Measurements from ENCODE around the gene MS4A1. TPM values are rescaled to one million over a fixed set of nuclear protein-coding genes. Genes with fewer than 3 reads are reported as not detected.

The MS4A1 gene
- total RNA-seq, 1 donor from 2014 or later: not detected

DNA sequence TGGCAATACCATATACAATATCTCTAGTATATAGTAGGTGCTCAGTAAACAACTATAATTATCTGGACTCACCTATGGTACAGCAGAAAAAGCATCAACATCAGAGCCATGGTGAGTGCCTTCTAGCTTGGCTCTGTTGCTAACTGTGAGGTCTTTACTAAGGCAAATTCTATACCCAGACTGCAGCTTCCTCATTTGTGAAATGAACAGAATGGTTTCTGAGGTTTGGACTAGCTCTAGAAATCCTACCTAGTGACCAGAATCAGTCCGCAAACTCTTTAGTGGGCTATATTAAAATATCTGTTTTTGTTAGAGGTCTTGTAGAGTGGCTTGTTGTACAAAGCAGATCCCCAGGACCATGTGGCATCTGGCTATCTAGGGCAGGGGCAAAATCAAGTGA, 3.7 kb downstream of the MS4A1 start:
- Histone ChIP-seq H3K36me3 (ENCODE audit: control insufficient read depth, insufficient read depth, low read length) (no peaks in the 10 kb centered on the region), H3K27me3 (ENCODE audit: control insufficient read depth, insufficient read depth, low read length) (no peaks in the 10 kb centered on the region), H3K4me3 (ENCODE audit: low read depth, low read length) (no peak overlapping the region)
- DNase-seq (ENCODE audit: low read depth) (no peak), FAIRE-seq (no peak)
- TF ChIP-seq, protein P1, sequence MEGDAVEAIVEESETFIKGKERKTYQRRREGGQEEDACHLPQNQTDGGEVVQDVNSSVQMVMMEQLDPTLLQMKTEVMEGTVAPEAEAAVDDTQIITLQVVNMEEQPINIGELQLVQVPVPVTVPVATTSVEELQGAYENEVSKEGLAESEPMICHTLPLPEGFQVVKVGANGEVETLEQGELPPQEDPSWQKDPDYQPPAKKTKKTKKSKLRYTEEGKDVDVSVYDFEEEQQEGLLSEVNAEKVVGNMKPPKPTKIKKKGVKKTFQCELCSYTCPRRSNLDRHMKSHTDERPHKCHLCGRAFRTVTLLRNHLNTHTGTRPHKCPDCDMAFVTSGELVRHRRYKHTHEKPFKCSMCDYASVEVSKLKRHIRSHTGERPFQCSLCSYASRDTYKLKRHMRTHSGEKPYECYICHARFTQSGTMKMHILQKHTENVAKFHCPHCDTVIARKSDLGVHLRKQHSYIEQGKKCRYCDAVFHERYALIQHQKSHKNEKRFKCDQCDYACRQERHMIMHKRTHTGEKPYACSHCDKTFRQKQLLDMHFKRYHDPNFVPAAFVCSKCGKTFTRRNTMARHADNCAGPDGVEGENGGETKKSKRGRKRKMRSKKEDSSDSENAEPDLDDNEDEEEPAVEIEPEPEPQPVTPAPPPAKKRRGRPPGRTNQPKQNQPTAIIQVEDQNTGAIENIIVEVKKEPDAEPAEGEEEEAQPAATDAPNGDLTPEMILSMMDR (IDR thresholded peaks at IDR 0.05; ENCODE audit: insufficient read depth, low read length, severe bottlenecking): no peak

- DNase-seq (ENCODE audit: low read depth): no peak
- FAIRE-seq: no peak
- Histone ChIP-seq H3K4me3 (ENCODE audit: low read depth, low read length) (no peak overlapping the region), H3K27me3 (ENCODE audit: control insufficient read depth, insufficient read depth, low read length) (no peaks in the 10 kb centered on the region), H3K36me3 (ENCODE audit: control insufficient read depth, insufficient read depth, low read length) (no peaks in the 10 kb centered on the region)
- TF ChIP-seq, protein P1 (IDR thresholded peaks at IDR 0.05; ENCODE audit: insufficient read depth, low read length, severe bottlenecking): no peak
These were observed 13.2 kb downstream of the MS4A1 start for GRCh38 chr11:60468829-60469228.

GRCh38 chr11:60469723-60470122, 14.1 kb downstream of the MS4A1 start:
- FAIRE-seq: no peak
- DNase-seq (ENCODE audit: low read depth): no peak
- Histone ChIP-seq H3K27me3 (ENCODE audit: control insufficient read depth, insufficient read depth, low read length) (no peaks in the 10 kb centered on the region), H3K4me3 (ENCODE audit: low read depth, low read length) (no peak overlapping the region), H3K36me3 (ENCODE audit: control insufficient read depth, insufficient read depth, low read length) (no peaks in the 10 kb centered on the region)
- TF ChIP-seq, protein P1 (IDR thresholded peaks at IDR 0.05; ENCODE audit: insufficient read depth, low read length, severe bottlenecking): no peak

- no peaks in the 10 kb centered on the region for H3K36me3 ChIP-seq (ENCODE audit: control insufficient read depth, insufficient read depth, low read length)
- H3K27me3 ChIP-seq (ENCODE audit: control insufficient read depth, insufficient read depth, low read length): no peaks in the 10 kb centered on the region
- DNase-seq (ENCODE audit: low read depth) (no peak), FAIRE-seq (peak; percentile 40)
- TF ChIP-seq, protein P1 (IDR thresholded peaks at IDR 0.05; ENCODE audit: insufficient read depth, low read length, severe bottlenecking): no peak
- H3K4me3 ChIP-seq (ENCODE audit: low read depth, low read length): no peak overlapping the region
These were observed 21.4 kb downstream of the MS4A1 start for GRCh38 chr11:60477035-60477445.

DNA sequence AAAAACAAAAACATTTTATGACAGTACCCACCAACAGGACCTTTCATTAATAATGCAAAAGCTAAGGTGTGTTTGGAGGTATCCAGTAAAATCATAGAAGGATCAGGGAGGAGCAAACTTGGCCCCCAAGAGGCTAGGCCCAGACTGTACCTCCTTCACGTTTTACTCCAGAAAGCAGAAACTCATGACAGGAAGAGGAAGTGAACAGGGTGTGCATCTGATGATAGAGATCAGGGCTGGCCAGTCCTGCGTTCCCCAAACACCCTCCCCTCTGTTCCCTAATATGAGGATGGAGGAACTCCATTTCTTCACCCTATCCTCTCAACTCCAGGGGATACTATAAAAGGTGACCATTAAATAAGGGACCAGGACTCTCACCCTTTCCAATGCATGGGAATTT, 26.7 kb downstream of the MS4A1 start:
- DNase-seq (ENCODE audit: low read depth) (no peak), FAIRE-seq (no peak)
- H3K36me3 ChIP-seq (ENCODE audit: control insufficient read depth, insufficient read depth, low read length): no peaks in the 10 kb centered on the region
- no peak overlapping the region for H3K4me3 ChIP-seq (ENCODE audit: low read depth, low read length)
- H3K27me3 ChIP-seq (ENCODE audit: control insufficient read depth, insufficient read depth, low read length): no peaks in the 10 kb centered on the region
- TF ChIP-seq, protein P1 (IDR thresholded peaks at IDR 0.05; ENCODE audit: insufficient read depth, low read length, severe bottlenecking): no peak

DNA sequence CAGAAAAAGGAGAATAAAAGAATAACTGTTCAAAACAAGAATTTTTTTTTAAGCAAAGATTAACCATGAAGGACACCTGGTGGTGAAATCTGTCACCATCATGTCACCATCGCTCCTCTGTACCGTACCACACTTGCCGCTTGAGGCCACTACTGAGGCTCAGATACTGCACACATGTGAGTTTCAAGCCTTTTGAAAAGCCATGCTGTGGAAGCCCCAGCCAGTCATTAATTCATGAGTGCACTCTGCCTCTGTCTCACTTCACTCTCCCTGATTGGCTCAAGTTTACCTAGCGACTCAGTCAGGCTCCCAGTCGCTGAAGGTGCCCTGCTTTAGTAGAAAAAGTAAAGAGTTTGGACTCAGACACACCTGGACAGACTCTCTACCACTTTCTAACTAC, 30.3 kb downstream of the MS4A1 start:
- Histone ChIP-seq H3K36me3 (ENCODE audit: control insufficient read depth, insufficient read depth, low read length) (no peaks in the 10 kb centered on the region), H3K27me3 (ENCODE audit: control insufficient read depth, insufficient read depth, low read length) (no peaks in the 10 kb centered on the region), H3K4me3 (ENCODE audit: low read depth, low read length) (no peak overlapping the region)
- DNase-seq (ENCODE audit: low read depth) (no peak), FAIRE-seq (peak; percentile 52)
- TF ChIP-seq, protein P1 (IDR thresholded peaks at IDR 0.05; ENCODE audit: insufficient read depth, low read length, severe bottlenecking): peak; percentile 27
